GM12865 (cell line): ENCODE measurements around the gene MEX3D.

Experiments used
- DNase-seq: peaks from one replicate; pipeline ENCODE4 v3.0.0; 2010; ENCODE audit warnings: low read depth
- H3K4me3 ChIP-seq: 2 replicates; pipeline ENCODE4 v1.5.1; 2011; ENCODE audit warnings: mild to moderate bottlenecking, low read depth, low read length, control low read depth
- TF ChIP-seq, protein P1 (sequence below): IDR thresholded peaks from 2 replicates; pipeline ENCODE4 v1.5.1; 2011; ENCODE audit warnings: low read length, control low read depth, low read depth, inconsistent platforms; ENCODE audit not compliant: insufficient read depth; ENCODE audit errors: missing control alignments

Gene MEX3D

DNA sequence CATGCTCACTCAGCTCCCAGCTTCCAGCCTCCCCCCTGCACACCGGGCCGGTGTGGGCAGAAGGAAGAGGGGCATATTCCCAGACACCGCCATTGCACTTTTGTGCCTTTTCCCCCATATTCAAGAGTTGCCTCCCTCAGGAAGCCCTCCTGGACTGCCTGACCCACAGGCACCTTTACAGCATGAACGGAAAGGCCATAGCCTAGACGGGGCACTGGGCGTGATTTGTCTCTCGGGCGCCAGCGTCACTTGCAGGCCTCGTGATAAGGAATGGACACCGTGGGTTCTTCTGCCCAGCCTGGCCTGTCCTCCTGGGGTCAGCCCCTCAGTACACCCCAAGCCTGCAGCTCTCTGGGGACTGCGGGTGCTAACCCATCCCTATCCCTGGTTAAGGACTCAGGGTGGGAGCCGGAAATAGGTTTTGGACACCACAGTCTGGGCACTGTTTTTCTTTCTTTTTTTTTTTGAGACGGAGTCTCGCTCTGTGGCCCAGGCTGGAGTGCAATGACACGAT is 38.1 kb upstream of the MEX3D start:
- no peak for DNase-seq
- H3K4me3 ChIP-seq, result peak overlapping the region; percentile 74
- TF ChIP-seq, protein P1, sequence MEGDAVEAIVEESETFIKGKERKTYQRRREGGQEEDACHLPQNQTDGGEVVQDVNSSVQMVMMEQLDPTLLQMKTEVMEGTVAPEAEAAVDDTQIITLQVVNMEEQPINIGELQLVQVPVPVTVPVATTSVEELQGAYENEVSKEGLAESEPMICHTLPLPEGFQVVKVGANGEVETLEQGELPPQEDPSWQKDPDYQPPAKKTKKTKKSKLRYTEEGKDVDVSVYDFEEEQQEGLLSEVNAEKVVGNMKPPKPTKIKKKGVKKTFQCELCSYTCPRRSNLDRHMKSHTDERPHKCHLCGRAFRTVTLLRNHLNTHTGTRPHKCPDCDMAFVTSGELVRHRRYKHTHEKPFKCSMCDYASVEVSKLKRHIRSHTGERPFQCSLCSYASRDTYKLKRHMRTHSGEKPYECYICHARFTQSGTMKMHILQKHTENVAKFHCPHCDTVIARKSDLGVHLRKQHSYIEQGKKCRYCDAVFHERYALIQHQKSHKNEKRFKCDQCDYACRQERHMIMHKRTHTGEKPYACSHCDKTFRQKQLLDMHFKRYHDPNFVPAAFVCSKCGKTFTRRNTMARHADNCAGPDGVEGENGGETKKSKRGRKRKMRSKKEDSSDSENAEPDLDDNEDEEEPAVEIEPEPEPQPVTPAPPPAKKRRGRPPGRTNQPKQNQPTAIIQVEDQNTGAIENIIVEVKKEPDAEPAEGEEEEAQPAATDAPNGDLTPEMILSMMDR, result no peak

DNA sequence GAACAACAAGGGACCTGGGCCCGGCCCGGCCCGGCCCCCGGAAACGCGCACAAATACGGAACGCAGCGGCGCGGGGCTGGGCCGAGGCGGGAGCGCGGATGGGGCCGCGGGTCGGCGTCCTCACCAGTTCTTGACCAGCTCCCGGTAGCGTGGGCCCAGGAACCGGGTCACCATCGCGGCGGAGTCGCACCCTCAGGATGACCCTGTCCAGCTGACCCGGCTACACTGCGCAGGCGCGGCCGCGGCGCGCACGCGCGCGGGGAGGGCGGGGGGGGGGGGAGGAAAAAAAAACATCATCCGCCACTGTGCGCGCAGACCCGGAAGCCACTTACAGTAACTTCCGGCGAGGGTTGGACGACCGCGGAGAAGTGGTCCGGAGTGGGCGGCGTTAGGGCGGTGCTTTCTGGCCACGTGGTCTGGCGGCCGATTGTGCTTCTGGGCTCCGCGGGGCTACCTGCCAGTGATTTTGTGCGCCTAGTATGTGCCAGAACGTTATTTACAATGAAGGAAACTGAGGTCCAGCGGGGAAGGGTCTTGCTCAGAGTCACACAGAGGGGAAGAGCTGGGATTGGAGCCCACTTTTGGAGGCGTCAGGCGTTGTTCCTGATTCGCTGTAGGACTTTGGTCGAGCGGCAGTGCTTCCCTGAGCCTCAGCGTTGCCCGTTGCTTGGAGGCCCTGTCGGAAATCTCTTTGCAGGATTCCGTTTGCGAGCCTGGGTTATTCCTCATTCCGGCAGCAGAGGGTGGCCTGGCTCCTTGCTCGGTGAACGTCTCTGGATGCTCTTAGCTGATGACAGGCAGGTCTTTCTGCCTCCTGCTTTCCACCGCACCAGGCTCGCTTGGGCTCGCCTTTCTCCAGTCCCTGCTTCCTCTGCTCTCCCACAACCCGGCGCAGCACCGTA is 37.4 kb upstream of the MEX3D start, which contains the start of gene UQCR11:
TSS of gene UQCR11 (minus strand) at position 227 of the 902 bp plus-strand sequence. CDS start at position 174, 53 bp downstream.
- TF ChIP-seq, protein P1, result peak; percentile 72
- peak; percentile 98 for DNase-seq
- peak within 1 kb of the TSS; percentile 92 for H3K4me3 ChIP-seq

DNA sequence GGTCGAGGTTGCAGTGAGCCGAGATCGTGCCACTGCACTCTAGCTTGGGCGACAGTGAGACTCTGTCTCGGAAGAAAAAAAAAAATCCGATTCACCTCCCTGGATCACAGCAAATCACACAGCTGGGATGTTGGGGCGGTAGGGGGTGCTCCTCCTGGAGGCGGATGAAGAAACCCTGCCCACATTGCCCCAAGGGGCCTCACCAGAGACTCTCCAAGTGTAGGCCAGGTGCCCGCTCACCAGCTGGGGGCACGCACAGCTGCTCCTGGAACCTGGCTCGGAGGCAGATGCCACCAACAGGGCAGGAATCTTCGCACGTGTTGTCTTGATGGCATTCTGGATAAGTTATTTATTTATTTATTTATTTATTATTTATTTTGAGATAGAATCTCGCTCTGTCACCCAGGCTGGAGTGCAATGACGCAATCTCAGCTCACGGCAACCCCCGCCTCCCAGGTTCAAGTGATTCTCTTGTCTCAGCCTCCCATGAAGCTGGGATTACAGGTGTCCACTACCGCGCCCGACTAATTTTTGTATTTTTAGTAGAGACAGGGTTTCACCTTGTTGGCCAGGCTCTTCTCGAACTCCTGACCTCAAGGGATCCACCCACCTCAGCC is 34.1 kb upstream of the MEX3D start:
- no peak overlapping the region for H3K4me3 ChIP-seq
- TF ChIP-seq, protein P1, result no peak
- no peak for DNase-seq

DNA sequence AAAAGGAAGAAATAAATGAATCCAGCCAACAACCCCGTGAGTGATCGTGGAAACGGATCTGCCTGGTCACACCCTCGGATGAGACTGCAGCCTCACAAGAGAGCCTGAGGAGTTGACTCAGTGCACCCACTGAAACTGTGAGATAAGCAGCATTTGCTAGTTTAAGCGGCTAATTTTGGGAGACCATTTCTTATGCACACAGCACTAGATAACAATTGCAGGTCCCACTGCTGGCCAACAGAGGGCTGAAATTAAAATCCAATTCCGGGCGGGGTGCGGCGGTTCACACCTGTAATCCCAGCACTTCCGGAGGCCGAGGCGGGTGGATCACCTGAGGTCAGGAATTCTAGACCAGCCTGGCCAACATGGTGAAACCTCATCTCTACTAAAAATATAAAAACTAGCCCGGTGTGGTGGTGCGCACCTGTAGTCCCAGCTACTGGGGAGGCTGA is 33.5 kb upstream of the MEX3D start:
- DNase-seq, result no peak
- no peak overlapping the region for H3K4me3 ChIP-seq
- TF ChIP-seq, protein P1, result peak; percentile 2

DNA sequence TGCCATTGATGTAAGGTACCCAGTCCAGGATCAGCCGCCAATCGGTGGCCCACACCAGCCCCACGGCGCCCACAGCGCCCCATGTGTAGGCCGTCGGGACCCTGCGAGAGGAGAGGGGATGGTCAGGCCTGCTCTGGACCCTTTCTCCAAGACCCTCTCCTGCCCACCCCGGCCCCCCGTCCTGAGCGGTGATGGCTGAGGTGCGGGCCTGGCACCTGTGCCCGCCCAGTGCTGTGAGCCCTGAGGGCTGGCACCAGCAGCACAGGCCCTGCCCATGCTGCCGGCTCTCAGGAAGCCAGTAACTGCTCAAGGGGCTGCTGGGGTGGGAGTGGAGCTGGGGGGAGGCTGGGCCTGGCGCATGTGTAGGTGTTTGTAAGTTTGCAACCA is 31.3 kb upstream of the MEX3D start:
- TF ChIP-seq, protein P1, result no peak
- H3K4me3 ChIP-seq, result no peak overlapping the region
- no peak for DNase-seq

DNA sequence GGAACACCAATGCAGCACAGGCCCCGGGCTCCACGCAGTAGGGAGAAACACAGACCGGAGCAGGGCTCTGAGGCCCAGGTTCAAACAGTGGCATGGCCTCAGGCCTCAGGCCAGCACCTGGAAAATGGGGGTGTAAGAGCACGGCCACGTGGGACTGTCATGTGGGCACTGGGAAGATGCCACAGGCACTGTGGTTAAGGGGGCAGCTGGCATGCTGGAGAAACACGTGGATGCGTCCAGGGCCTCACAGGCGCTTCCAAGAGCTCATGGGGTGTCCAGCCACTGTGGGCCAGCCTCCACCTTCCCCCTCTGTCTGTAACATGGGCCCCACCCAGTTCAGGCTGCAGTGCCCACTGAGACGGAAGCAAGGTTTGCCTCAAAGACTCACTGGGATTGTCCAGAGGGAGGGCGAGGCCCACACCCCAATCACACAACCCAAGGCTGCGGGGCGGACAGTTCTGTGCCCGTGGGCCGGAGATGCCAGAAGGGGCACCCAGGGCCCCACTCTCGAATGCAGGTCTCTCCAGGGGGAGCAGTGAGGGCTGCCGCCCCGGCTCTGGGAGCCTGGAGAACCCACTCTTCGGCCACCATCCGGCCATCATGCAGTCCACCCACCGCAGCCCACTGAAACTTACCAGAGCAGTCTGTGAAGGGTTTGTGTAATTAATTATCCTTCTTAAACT is 30.8 kb upstream of the MEX3D start:
- H3K4me3 ChIP-seq, result no peak overlapping the region
- no peak for DNase-seq
- TF ChIP-seq, protein P1, result no peak
